ENCODE results near the gene SUPT6H.

SUPT6H gene

GRCh38 chr17:28737770-28738679, 76.0 kb downstream of the SUPT6H start:
- DNase-seq (ENCODE audit: low read depth), result no peak

GRCh38 chr17:28738680-28739384, 76.8 kb downstream of the SUPT6H start:
- DNase-seq (ENCODE audit: low read depth), result peak; percentile 16

GRCh38 chr17:28740406-28741357, 78.7 kb downstream of the SUPT6H start:
- DNase-seq (ENCODE audit: low read depth), result no peak

- DNase-seq (ENCODE audit: low read depth), result no peak
Measured at GRCh38 chr17:28741358-28742349, 79.6 kb downstream of the SUPT6H start.

- DNase-seq (ENCODE audit: low read depth), result peak; percentile 69
Measured at GRCh38 chr17:28743243-28744103, 81.5 kb downstream of the SUPT6H start, which contains the start of gene TRAF4. Gene TRAF4, plus strand, starts transcription at chr17:28744011. Its CDS starts 102 bp downstream, at chr17:28744113.

GRCh38 chr17:28744104-28744971, 82.3 kb downstream of the SUPT6H start:
- peak; percentile 52 for DNase-seq (ENCODE audit: low read depth)

- no peak for DNase-seq (ENCODE audit: low read depth)
Measured at GRCh38 chr17:28744972-28745785, 83.2 kb downstream of the SUPT6H start.

GRCh38 chr17:28745786-28746411, 83.9 kb downstream of the SUPT6H start:
- DNase-seq (ENCODE audit: low read depth), result no peak

- no peak for DNase-seq (ENCODE audit: low read depth)
Measured at GRCh38 chr17:28746611-28747050, 84.6 kb downstream of the SUPT6H start.

- no peak for DNase-seq (ENCODE audit: low read depth)
Measured at GRCh38 chr17:28747051-28747691, 85.2 kb downstream of the SUPT6H start.

GRCh38 chr17:28747801-28748750, 86.1 kb downstream of the SUPT6H start:
- no peak for DNase-seq (ENCODE audit: low read depth)

- no peak for DNase-seq (ENCODE audit: low read depth)
Measured at GRCh38 chr17:28748852-28749515, 87.0 kb downstream of the SUPT6H start.

- no peak for DNase-seq (ENCODE audit: low read depth)
Measured at GRCh38 chr17:28749516-28750177, 87.6 kb downstream of the SUPT6H start.

All from activated T-cell treated with anti-CD3 and anti-CD28 coated beads for 1 hour (primary cell).